IPS-15b (cell line): Measurements from ENCODE around the gene RNH1.

Source experiments
- H3K27me3 ChIP-seq: one replicate; pipeline ENCODE4 v1.6.1; 2013; ENCODE audit warnings: low read length; ENCODE audit not compliant: control insufficient read depth, insufficient read depth
- H3K36me3 ChIP-seq: one replicate; pipeline ENCODE4 v1.6.1; 2013; ENCODE audit warnings: low read length; ENCODE audit not compliant: control insufficient read depth, insufficient read depth
- H3K4me1 ChIP-seq: one replicate; pipeline ENCODE4 v1.6.1; 2013; ENCODE audit warnings: mild to moderate bottlenecking, low read length; ENCODE audit not compliant: control insufficient read depth, insufficient read depth
- H3K4me3 ChIP-seq: one replicate; pipeline ENCODE4 v1.5.1; 2013; ENCODE audit warnings: low read depth, low read length
- H3K9ac ChIP-seq: one replicate; pipeline ENCODE4 v1.6.1; 2013; ENCODE audit warnings: low read depth, mild to moderate bottlenecking, low read length
- H3K9me3 ChIP-seq: one replicate; pipeline ENCODE4 v1.6.1; 2013; ENCODE audit warnings: mild to moderate bottlenecking, low read length; ENCODE audit not compliant: control insufficient read depth, insufficient read depth

RNH1 gene

GRCh38 chr11:535519-536454 is 28.7 kb upstream of the RNH1 start, which contains the start of gene HRAS:
Gene HRAS, minus strand, starts transcription at chr11:535576.
- H3K9me3 ChIP-seq: no peaks in the 10 kb centered on the region
- H3K36me3 ChIP-seq: peaks cover 21% of the 10 kb centered on the region
- peaks cover 5% of the 10 kb centered on the region for H3K27me3 ChIP-seq
- no peaks in the 10 kb centered on the region for H3K4me1 ChIP-seq
- peak within 1 kb of the TSS; percentile 65 for H3K9ac ChIP-seq
- H3K4me3 ChIP-seq: peak within 1 kb of the TSS; percentile 70

GRCh38 chr11:535210-535518 is 28.1 kb upstream of the RNH1 start:
- H3K4me3 ChIP-seq: peak overlapping the region; percentile 64
- H3K9me3 ChIP-seq: no peaks in the 10 kb centered on the region
- H3K4me1 ChIP-seq: no peaks in the 10 kb centered on the region
- H3K36me3 ChIP-seq: peaks cover 22% of the 10 kb centered on the region
- peaks cover 5% of the 10 kb centered on the region for H3K27me3 ChIP-seq
- H3K9ac ChIP-seq: no peak overlapping the region

- peaks cover 5% of the 10 kb centered on the region for H3K27me3 ChIP-seq
- peak overlapping the region; percentile 65 for H3K9ac ChIP-seq
- H3K4me1 ChIP-seq: no peaks in the 10 kb centered on the region
- H3K9me3 ChIP-seq: no peaks in the 10 kb centered on the region
- H3K4me3 ChIP-seq: peak overlapping the region; percentile 64
- peaks cover 23% of the 10 kb centered on the region for H3K36me3 ChIP-seq
Measured at GRCh38 chr11:534396-535209, 27.6 kb upstream of the RNH1 start.

- H3K4me1 ChIP-seq: no peaks in the 10 kb centered on the region
- peaks cover 5% of the 10 kb centered on the region for H3K27me3 ChIP-seq
- H3K36me3 ChIP-seq: peaks cover 23% of the 10 kb centered on the region
- no peaks in the 10 kb centered on the region for H3K9me3 ChIP-seq
- peak overlapping the region; percentile 64 for H3K4me3 ChIP-seq
- no peak overlapping the region for H3K9ac ChIP-seq
Measured at GRCh38 chr11:533586-534395, 26.7 kb upstream of the RNH1 start.

DNA sequence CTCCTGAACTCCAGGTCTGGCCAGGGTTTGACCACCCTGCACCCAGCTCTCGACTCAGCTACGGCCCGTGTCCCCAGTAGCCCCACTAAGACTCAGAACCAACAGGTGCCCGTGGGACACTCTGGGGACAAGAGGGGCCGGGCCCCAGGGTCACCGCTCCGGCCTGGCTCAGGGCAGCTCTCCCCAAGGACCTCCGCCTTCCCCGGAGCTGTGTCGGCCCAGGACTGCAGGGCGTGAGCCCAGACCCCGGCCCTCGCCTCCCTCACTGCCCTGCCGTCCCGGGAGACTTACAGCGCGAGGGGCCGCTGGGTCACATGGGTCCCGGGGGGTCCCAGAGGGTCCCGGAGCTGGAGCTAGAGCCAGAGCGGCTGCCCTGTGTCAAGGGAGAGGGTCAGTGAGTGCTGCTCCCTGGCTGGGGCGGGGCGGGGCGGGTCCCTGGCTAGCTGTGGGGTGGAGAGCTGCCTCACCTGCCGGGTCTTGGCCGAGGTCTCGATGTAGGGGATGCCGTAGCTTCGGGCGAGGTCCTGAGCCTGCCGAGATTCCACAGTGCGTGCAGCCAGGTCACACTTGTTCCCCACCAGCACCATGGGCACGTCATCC is 26.0 kb upstream of the RNH1 start:
- Histone ChIP-seq H3K4me1 (no peaks in the 10 kb centered on the region), H3K27me3 (peaks cover 5% of the 10 kb centered on the region), H3K4me3 (no peak overlapping the region), H3K36me3 (peaks cover 23% of the 10 kb centered on the region), H3K9me3 (no peaks in the 10 kb centered on the region), H3K9ac (no peak overlapping the region)

DNA sequence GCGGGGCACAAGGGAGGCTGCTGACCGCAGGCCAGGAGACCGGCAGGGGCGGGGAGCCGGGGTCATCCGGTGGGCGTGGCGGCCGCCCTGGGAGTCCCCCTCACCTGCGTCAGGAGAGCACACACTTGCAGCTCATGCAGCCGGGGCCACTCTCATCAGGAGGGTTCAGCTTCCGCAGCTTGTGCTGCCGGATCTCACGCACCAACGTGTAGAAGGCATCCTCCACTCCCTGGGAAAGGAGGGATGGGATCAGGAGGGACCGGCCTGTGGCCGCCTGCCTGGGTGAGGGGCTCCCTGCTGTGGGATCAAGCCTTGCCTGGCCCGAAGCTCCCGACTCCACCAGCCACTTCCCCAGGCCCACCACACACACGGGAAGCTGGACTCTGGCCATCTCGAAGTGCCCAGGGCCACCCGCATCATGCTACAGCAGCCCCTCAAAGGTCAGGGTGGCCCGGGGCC is 25.5 kb upstream of the RNH1 start:
- Histone ChIP-seq H3K36me3 (peaks cover 23% of the 10 kb centered on the region), H3K4me3 (no peak overlapping the region), H3K4me1 (no peaks in the 10 kb centered on the region), H3K9me3 (no peaks in the 10 kb centered on the region), H3K27me3 (peaks cover 3% of the 10 kb centered on the region), H3K9ac (no peak overlapping the region)

DNA sequence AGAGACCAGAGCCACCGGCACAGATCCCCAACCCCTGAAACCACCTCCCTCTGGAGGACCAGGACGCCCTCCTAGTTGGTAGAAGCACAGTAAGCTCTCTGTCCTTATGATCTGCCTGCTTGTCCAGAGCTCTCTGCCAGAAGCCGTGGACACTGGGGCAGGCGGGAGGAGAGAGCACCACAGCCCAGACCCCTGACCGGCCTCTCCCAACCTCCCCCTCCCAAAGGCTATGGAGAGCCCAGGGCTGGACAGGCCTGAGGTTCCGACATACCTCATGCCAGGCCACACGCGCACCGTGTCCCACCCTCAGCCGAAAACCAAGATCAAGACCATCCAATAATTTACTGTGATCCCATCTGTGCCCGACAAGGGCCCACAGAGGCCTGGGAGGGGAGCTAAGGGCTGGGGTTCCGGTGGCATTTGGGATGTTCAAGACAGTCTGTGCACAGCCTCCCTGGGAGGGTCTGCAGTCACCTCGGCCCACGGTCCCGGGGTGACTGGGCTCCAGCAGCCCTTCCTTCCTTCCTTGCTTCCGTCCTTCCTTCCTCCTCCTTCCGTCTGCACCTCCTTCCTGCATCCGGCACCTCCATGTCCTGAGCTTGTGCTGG is 25.0 kb upstream of the RNH1 start:
- Histone ChIP-seq H3K27me3 (peaks cover 2% of the 10 kb centered on the region), H3K4me3 (no peak overlapping the region), H3K9me3 (no peaks in the 10 kb centered on the region), H3K4me1 (no peaks in the 10 kb centered on the region), H3K36me3 (peaks cover 23% of the 10 kb centered on the region), H3K9ac (no peak overlapping the region)

GRCh38 chr11:530960-531831 is 24.2 kb upstream of the RNH1 start:
- H3K36me3 ChIP-seq: peaks cover 23% of the 10 kb centered on the region
- H3K9me3 ChIP-seq: no peaks in the 10 kb centered on the region
- no peak overlapping the region for H3K9ac ChIP-seq
- H3K4me1 ChIP-seq: no peaks in the 10 kb centered on the region
- H3K4me3 ChIP-seq: no peak overlapping the region
- no peaks in the 10 kb centered on the region for H3K27me3 ChIP-seq

DNA sequence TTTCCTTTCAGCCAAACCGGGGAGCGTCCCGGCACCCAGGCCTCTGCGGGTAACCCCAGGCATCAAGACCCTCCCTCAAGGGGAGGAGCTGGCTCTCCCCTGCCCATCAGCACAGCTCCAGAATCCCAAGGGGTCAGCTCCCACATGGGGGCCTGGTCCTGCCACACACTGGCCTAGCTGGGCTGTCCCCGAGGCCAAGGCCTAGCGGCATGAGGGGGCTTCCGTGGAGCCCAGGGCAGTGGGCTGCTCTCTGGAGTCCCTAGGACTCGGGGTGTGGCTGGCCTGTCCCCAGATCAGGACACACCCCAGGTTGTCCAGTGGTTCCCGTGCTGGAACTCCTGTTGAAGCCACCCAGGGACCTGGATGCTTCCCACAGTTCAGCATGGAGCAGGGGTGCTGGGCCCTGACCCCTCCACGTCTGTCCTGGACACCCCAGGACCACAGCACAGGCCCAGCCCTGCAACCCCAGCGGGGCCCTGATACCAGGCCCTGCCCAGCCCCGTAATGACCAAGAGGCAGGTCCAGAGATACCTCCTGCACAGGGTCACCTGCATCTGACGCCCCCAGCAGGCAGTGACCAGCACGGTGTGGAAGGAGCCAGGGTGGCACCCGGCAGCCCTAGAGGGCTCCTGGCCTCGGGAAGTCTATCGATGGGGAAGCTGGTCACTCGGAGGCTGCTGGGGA is 22.8 kb upstream of the RNH1 start:
- Histone ChIP-seq H3K4me3 (no peak overlapping the region), H3K9ac (no peak overlapping the region), H3K4me1 (no peaks in the 10 kb centered on the region), H3K36me3 (peaks cover 23% of the 10 kb centered on the region), H3K9me3 (no peaks in the 10 kb centered on the region), H3K27me3 (no peaks in the 10 kb centered on the region)
